HFFc6 (cell line): ENCODE results near the gene POU4F3. TPM values are rescaled to one million over a fixed set of nuclear protein-coding genes. Genes with fewer than 3 reads are reported as not detected.

Experiments used
- DNase-seq: peaks from one replicate; pipeline ENCODE4 v3.0.0-alpha.2; 2018
- H3K27ac Mint-ChIP-seq: 2 replicates; pipeline ENCODE4 v1.8.0; 2020; ENCODE audit warnings: mild to moderate bottlenecking, mixed read lengths
- H3K27me3 Mint-ChIP-seq: 2 replicates; pipeline ENCODE4 v1.8.0; 2021; ENCODE audit warnings: mild to moderate bottlenecking, moderate library complexity, mixed read lengths; ENCODE audit not compliant: insufficient read depth
- H3K36me3 Mint-ChIP-seq: 2 replicates; pipeline ENCODE4 v1.8.0; 2021; ENCODE audit warnings: low read depth, mixed read lengths
- H3K4me1 Mint-ChIP-seq: 2 replicates; pipeline ENCODE4 v1.8.0; 2020; ENCODE audit warnings: low read depth, mixed read lengths
- H3K4me3 Mint-ChIP-seq: 2 replicates; pipeline ENCODE4 v1.8.0; 2020; ENCODE audit warnings: mild to moderate bottlenecking, moderate library complexity, mixed read lengths
- H3K9me3 Mint-ChIP-seq: 2 replicates; pipeline ENCODE4 v1.8.0; 2020; ENCODE audit warnings: mild to moderate bottlenecking, mixed read lengths
- CTCF ChIP-seq: fragments of 200-600 bp; sonication (generic); IDR thresholded peaks from 2 replicates; pipeline ENCODE4 v1.5.0; 2021; ENCODE audit warnings: antibody characterized with exemption, mild to moderate bottlenecking
- total RNA-seq, 6 experiments: library from RNA; stranded (reverse); fragmentation: NEBNext Ultra II Directional; extraction: Animal tissue kit (Norgen Biotek cat#: 25700); gene quantifications; 2 replicates in 1 of 6; 3 replicates in 5 of 6; pipeline ENCODE4 v1.2.3, GENCODE V29; 2021

The POU4F3 gene
- total RNA-seq, 6 experiments from 2014 or later = 0.07 TPM; not detected in 5

- Mint-ChIP-seq H3K27ac (no peak overlapping the region), H3K36me3 (no peaks in the 10 kb centered on the region), H3K9me3 (peaks cover 12% of the 10 kb centered on the region; the same call in 1 of the 2 replicates), H3K4me1 (no peaks in the 10 kb centered on the region; the same call in 1 of the 2 replicates), H3K4me3 (no peak overlapping the region), H3K27me3 (peaks cover 80% of the 10 kb centered on the region)
- no peak for TF ChIP-seq CTCF
- peak; percentile 32 for DNase-seq
Observed at GRCh38 chr5:146340260-146341081, 1.8 kb downstream of the POU4F3 start.

GRCh38 chr5:146341854-146342253 is 3.2 kb downstream of the POU4F3 start:
- DNase-seq = no peak
- no peak overlapping the region for H3K27ac Mint-ChIP-seq
- H3K27me3 Mint-ChIP-seq = peaks cover 80% of the 10 kb centered on the region
- H3K36me3 Mint-ChIP-seq = no peaks in the 10 kb centered on the region
- peaks cover 12% of the 10 kb centered on the region; the same call in 1 of the 2 replicates for H3K9me3 Mint-ChIP-seq
- TF ChIP-seq CTCF = no peak
- H3K4me1 Mint-ChIP-seq = no peaks in the 10 kb centered on the region
- H3K4me3 Mint-ChIP-seq = no peak overlapping the region

- no peak for DNase-seq
- Mint-ChIP-seq H3K27ac (no peak overlapping the region), H3K4me3 (no peak overlapping the region), H3K27me3 (peaks cover 74% of the 10 kb centered on the region), H3K9me3 (peaks cover 12% of the 10 kb centered on the region; the same call in 1 of the 2 replicates), H3K36me3 (no peaks in the 10 kb centered on the region), H3K4me1 (no peaks in the 10 kb centered on the region)
- no peak for TF ChIP-seq CTCF
Observed at GRCh38 chr5:146342519-146342881, 3.9 kb downstream of the POU4F3 start.

- Mint-ChIP-seq H3K36me3 (no peaks in the 10 kb centered on the region), H3K27me3 (peaks cover 73% of the 10 kb centered on the region), H3K4me3 (no peak overlapping the region), H3K27ac (no peak overlapping the region), H3K9me3 (peaks cover 12% of the 10 kb centered on the region; the same call in 1 of the 2 replicates), H3K4me1 (no peaks in the 10 kb centered on the region)
- TF ChIP-seq CTCF = no peak
- no peak for DNase-seq
Observed at GRCh38 chr5:146342882-146343865, 4.5 kb downstream of the POU4F3 start.

- no peak for DNase-seq
- H3K4me1 Mint-ChIP-seq = no peaks in the 10 kb centered on the region
- peaks cover 7% of the 10 kb centered on the region; the same call in 1 of the 2 replicates for H3K9me3 Mint-ChIP-seq
- H3K36me3 Mint-ChIP-seq = no peaks in the 10 kb centered on the region
- peaks cover 67% of the 10 kb centered on the region for H3K27me3 Mint-ChIP-seq
- TF ChIP-seq CTCF = no peak
- H3K27ac Mint-ChIP-seq = no peak overlapping the region
- H3K4me3 Mint-ChIP-seq = no peak overlapping the region; the same call in 1 of the 2 replicates
Observed at GRCh38 chr5:146344155-146345118, 5.8 kb downstream of the POU4F3 start.
